GM12801 (cell line): ENCODE measurements around the gene RECQL5.

Experiments
- CTCF ChIP-seq: IDR thresholded peaks from one replicate; pipeline ENCODE4 v1.5.1; 2011; ENCODE audit warnings: control low read depth; ENCODE audit not compliant: insufficient read length; ENCODE audit errors: extremely low read depth

The RECQL5 gene

GRCh38 chr17:75625813-75626486 is 41.0 kb downstream of the RECQL5 start:
- no peak for TF ChIP-seq CTCF

GRCh38 chr17:75624714-75625345 is 42.1 kb downstream of the RECQL5 start:
- TF ChIP-seq CTCF, result no peak

- TF ChIP-seq CTCF, result no peak
Measured at GRCh38 chr17:75624021-75624420, 42.9 kb downstream of the RECQL5 start.

GRCh38 chr17:75623386-75623785 is 43.6 kb downstream of the RECQL5 start:
- TF ChIP-seq CTCF, result no peak

GRCh38 chr17:75622771-75623273 is 44.1 kb downstream of the RECQL5 start:
- no peak for TF ChIP-seq CTCF

- no peak for TF ChIP-seq CTCF
Measured at GRCh38 chr17:75622076-75622475, 44.9 kb downstream of the RECQL5 start.

- TF ChIP-seq CTCF, result no peak
Measured at GRCh38 chr17:75621489-75621888, 45.5 kb downstream of the RECQL5 start.
